ENCODE measurements around the gene DGKQ. TPM values are rescaled to one million over a fixed set of nuclear protein-coding genes. Genes with fewer than 3 reads are reported as not detected.

Gene DGKQ
- total and polyA plus RNA-seq, 9 of the 15 experiments (the other 6 are each of a cell fraction or from before 2014, with no cell fraction given): 0.17 to 22.0 (median 5.6) TPM

- no peak for TF ChIP-seq FOXJ3 (CRISPR knock-in tag; IDR thresholded peaks at IDR 0.05)
- TF ChIP-seq BRCA1 (IDR thresholded peaks at IDR 0.05): no peak
- no peak for TF ChIP-seq BRCA1 (CRISPR knock-in tag; IDR thresholded peaks at IDR 0.05)
- TF ChIP-seq HMGXB4 (CRISPR knock-in tag; IDR thresholded peaks at IDR 0.05): no peak
- TF ChIP-seq BRD9 (IDR thresholded peaks at IDR 0.05; ENCODE audit: low read depth, partially characterized antibody): no peak
- peak; percentile 78 for TF ChIP-seq KDM5B (IDR thresholded peaks at IDR 0.05; ENCODE audit: insufficient replicate concordance, low read depth, low read length)
- no peak for TF ChIP-seq ZNF655 (CRISPR knock-in tag; IDR thresholded peaks at IDR 0.05)
- no peak for TF ChIP-seq PHF21A (IDR thresholded peaks at IDR 0.05; ENCODE audit: borderline replicate concordance, low read depth)
- no peak for TF ChIP-seq GTF2F1 (IDR thresholded peaks at IDR 0.05; ENCODE audit: low read depth, low read length)
- TF ChIP-seq BRF1 (IDR thresholded peaks at IDR 0.05; ENCODE audit: borderline replicate concordance, extremely low read depth, insufficient read length): no peak
- TF ChIP-seq ZMIZ1 (IDR thresholded peaks at IDR 0.05; ENCODE audit: low read depth in 2 of 2, low read length in 2 of 2): no peak
- peak; percentile 41; the same call in 1 of the 2 replicates for TF ChIP-seq TOE1 (IDR thresholded peaks at IDR 0.05; ENCODE audit: borderline replicate concordance)
- TF ChIP-seq TOE1 (CRISPR knock-in tag; IDR thresholded peaks at IDR 0.05; ENCODE audit: borderline replicate concordance, low read depth): no peak
- no peak for TF ChIP-seq SMARCC2 (IDR thresholded peaks at IDR 0.05; ENCODE audit: low read depth)
- TF ChIP-seq TEAD4 (IDR thresholded peaks at IDR 0.05; ENCODE audit: low read length): no peak
- TF ChIP-seq TEAD4 (CRISPR knock-in tag; IDR thresholded peaks at IDR 0.05; ENCODE audit: borderline replicate concordance): no peak
- no peak for TF ChIP-seq HES1 (IDR thresholded peaks at IDR 0.05; ENCODE audit: low read depth)
- TF ChIP-seq ETV5 (CRISPR knock-in tag; IDR thresholded peaks at IDR 0.05; ENCODE audit: low read depth): no peak
- no peak for TF ChIP-seq BHLHE40 (IDR thresholded peaks at IDR 0.05; ENCODE audit: low read length)
- no peak for TF ChIP-seq MCM2 (IDR thresholded peaks at IDR 0.05; ENCODE audit: low read depth)
- TF ChIP-seq ZNF3 (CRISPR knock-in tag; IDR thresholded peaks at IDR 0.05): no peak
- no peak for TF ChIP-seq HDAC8 (tag; IDR thresholded peaks at IDR 0.05)
These were observed 13.1 kb upstream of the DGKQ start (continued) for GRCh38 chr4:986428-986878.
